ENCODE measurements around the gene C4orf33. TPM values are rescaled to one million over a fixed set of nuclear protein-coding genes. Genes with fewer than 3 reads are reported as not detected.
A peak's percentile ranks its signal among the peaks of the same experiment; 100 is the strongest.

C4orf33 gene
- total RNA-seq, 1 donor from 2014 or later, result 12.2 TPM

GRCh38 chr4:129092631-129093190, 3.2 kb upstream of the C4orf33 start:
- H3K4me1 Mint-ChIP-seq, result peaks cover 9% of the 10 kb centered on the region
- no peak overlapping the region for H3K27ac Mint-ChIP-seq
- no peak overlapping the region for H3K4me3 Mint-ChIP-seq
- no peak for DNase-seq (ENCODE audit: low spot score in 2 of 2, unreplicated experiment in 2 of 2)
- no peaks in the 10 kb centered on the region for H3K36me3 Mint-ChIP-seq
- no peaks in the 10 kb centered on the region for H3K27me3 Mint-ChIP-seq (ENCODE audit: low read depth)
- H3K9me3 Mint-ChIP-seq, result no peaks in the 10 kb centered on the region
- no peak for TF ChIP-seq CTCF (IDR thresholded peaks at IDR 0.05; ENCODE audit: unreplicated experiment)

- no peaks in the 10 kb centered on the region for H3K9me3 Mint-ChIP-seq
- DNase-seq (ENCODE audit: low spot score in 2 of 2, unreplicated experiment in 2 of 2), result peak; percentile 89 to 96
- no peaks in the 10 kb centered on the region for H3K36me3 Mint-ChIP-seq
- peak within 1 kb of the TSS; percentile 11 for H3K4me3 Mint-ChIP-seq
- no peaks in the 10 kb centered on the region for H3K27me3 Mint-ChIP-seq (ENCODE audit: low read depth)
- no peak for TF ChIP-seq CTCF (IDR thresholded peaks at IDR 0.05; ENCODE audit: unreplicated experiment)
- peaks cover 11% of the 10 kb centered on the region for H3K4me1 Mint-ChIP-seq
- peak within 1 kb of the TSS; percentile 37 for H3K27ac Mint-ChIP-seq
These were observed 2.6 kb upstream of the C4orf33 start, which contains the start of gene SCLT1 for GRCh38 chr4:129093191-129093920. Gene SCLT1, minus strand, starts transcription at chr4:129093539. Its CDS starts 436 bp downstream, at chr4:129093103.

- Mint-ChIP-seq H3K27ac (peak overlapping the region; percentile 37), H3K27me3 (ENCODE audit: low read depth) (no peaks in the 10 kb centered on the region), H3K4me3 (peak overlapping the region; percentile 11), H3K9me3 (no peaks in the 10 kb centered on the region), H3K4me1 (peaks cover 13% of the 10 kb centered on the region), H3K36me3 (no peaks in the 10 kb centered on the region)
- DNase-seq (ENCODE audit: low spot score in 2 of 2, unreplicated experiment in 2 of 2), result no peak
- TF ChIP-seq CTCF (IDR thresholded peaks at IDR 0.05; ENCODE audit: unreplicated experiment), result no peak
These were observed 1.6 kb upstream of the C4orf33 start for GRCh38 chr4:129094347-129094746.

GRCh38 chr4:129098531-129099001, 2.6 kb downstream of the C4orf33 start:
- H3K27ac Mint-ChIP-seq, result peak overlapping the region; percentile 12
- DNase-seq (ENCODE audit: low spot score in 2 of 2, unreplicated experiment in 2 of 2), result no peak
- peak overlapping the region; percentile 14 for H3K4me3 Mint-ChIP-seq
- peaks cover 12% of the 10 kb centered on the region for H3K4me1 Mint-ChIP-seq
- H3K27me3 Mint-ChIP-seq (ENCODE audit: low read depth), result no peaks in the 10 kb centered on the region
- peaks cover 6% of the 10 kb centered on the region for H3K36me3 Mint-ChIP-seq
- H3K9me3 Mint-ChIP-seq, result no peaks in the 10 kb centered on the region
- no peak for TF ChIP-seq CTCF (IDR thresholded peaks at IDR 0.05; ENCODE audit: unreplicated experiment)

- Mint-ChIP-seq H3K4me3 (no peak overlapping the region), H3K9me3 (no peaks in the 10 kb centered on the region), H3K27me3 (ENCODE audit: low read depth) (no peaks in the 10 kb centered on the region), H3K36me3 (peaks cover 6% of the 10 kb centered on the region), H3K4me1 (no peaks in the 10 kb centered on the region), H3K27ac (no peak overlapping the region)
- no peak for DNase-seq (ENCODE audit: low spot score in 2 of 2, unreplicated experiment in 2 of 2)
- no peak for TF ChIP-seq CTCF (IDR thresholded peaks at IDR 0.05; ENCODE audit: unreplicated experiment)
These were observed 14.2 kb downstream of the C4orf33 start for GRCh38 chr4:129109965-129110824.
